ENCODE data around the gene ID4.

GRCh38 chr6:19796452-19796851, 40.7 kb upstream of the ID4 start:
- TF ChIP-seq CTCF (IDR thresholded peaks at IDR 0.05) (no peak), EP300 (IDR thresholded peaks at IDR 0.05) (no peak), POLR2A (IDR thresholded peaks at IDR 0.05) (no peak)

Data from ovary (tissue), 3 donors.